ENCODE measurements around the gene RUVBL2. TPM values are rescaled to one million over a fixed set of nuclear protein-coding genes. Genes with fewer than 3 reads are reported as not detected.
"Not testable (repeated sequence)": the region's sequence is repeated elsewhere in the genome, so short reads cannot be mapped to it uniquely, and the experiment has no call there.

Gene RUVBL2
- total RNA-seq, 1 experiment from 2014 or later, result 130 TPM

DNA sequence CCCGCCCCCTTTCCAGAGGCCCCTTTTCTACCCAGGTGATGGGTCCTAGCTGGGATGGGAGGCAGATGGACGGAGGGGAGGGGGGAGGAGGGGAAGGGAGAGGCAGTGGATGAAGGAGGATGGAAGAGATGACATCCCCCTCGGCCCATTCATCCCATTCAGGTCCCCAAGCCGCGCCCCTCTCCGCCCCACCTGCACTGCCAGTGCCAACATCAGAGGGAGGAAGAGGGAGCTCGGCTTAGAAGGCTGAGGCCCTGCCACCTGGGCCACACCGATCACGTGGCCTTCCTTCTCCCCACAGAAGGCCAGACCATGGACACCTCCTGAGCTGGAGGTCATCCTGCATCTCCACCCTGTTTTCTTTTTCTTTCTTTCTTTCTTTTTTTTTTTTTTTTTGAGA lies 35.0 kb downstream of the RUVBL2 start:
- H3K4me3 Mint-ChIP-seq; H3K79me2 ChIP-seq (ENCODE audit: insufficient read depth, low read length); H3K79me1 ChIP-seq (ENCODE audit: insufficient read depth, low read depth, low read length, poor library complexity, severe bottlenecking); H3K23ac ChIP-seq (ENCODE audit: insufficient read length, low read depth, low read length); H3K27ac Mint-ChIP-seq; H2BK5ac ChIP-seq (ENCODE audit: insufficient read length, low read length); H2AFZ ChIP-seq (ENCODE audit: low read length); H4K20me1 ChIP-seq (ENCODE audit: control insufficient read depth, insufficient read depth, insufficient read length); H2AK5ac ChIP-seq (ENCODE audit: insufficient read length, low read length); H3K9ac ChIP-seq (ENCODE audit: extremely low read depth, insufficient read length, low read length); DNase-seq; H3K36me3 Mint-ChIP-seq (ENCODE audit: insufficient read depth in 1 of 3, low read depth in 3 of 3); H3K4ac ChIP-seq (ENCODE audit: low read depth, low read length); H3K56ac ChIP-seq (ENCODE audit: insufficient read length, low read depth, low read length); H3K27me3 ChIP-seq (ENCODE audit: insufficient read depth, low read length); H3K4me1 Mint-ChIP-seq; H3K18ac ChIP-seq (ENCODE audit: insufficient read length, low read depth, low read length); H3K4me1 ChIP-seq (ENCODE audit: insufficient read depth, low read length); H3K4me2 ChIP-seq (ENCODE audit: insufficient read depth, insufficient read length, low read length); H3T11ph ChIP-seq (ENCODE audit: low read length); H3K27ac ChIP-seq (ENCODE audit: insufficient read length, low read depth, low read length); H3K23me2 ChIP-seq (ENCODE audit: insufficient read length, low read depth, low read length, poor library complexity, severe bottlenecking); H2BK120ac ChIP-seq (ENCODE audit: low read depth, low read length, poor library complexity, severe bottlenecking); H3K14ac ChIP-seq (ENCODE audit: insufficient read depth, low read length); H2BK20ac ChIP-seq (ENCODE audit: low read depth, low read length, poor library complexity, severe bottlenecking); H4K8ac ChIP-seq (replicated peaks; ENCODE audit: insufficient read length, low read depth, low read length); H2BK15ac ChIP-seq (ENCODE audit: low read depth, low read length); H3K9me3 ChIP-seq (ENCODE audit: control insufficient read depth, low read depth, low read length); H2BK12ac ChIP-seq (ENCODE audit: insufficient read length, low read depth, low read length); H4K5ac ChIP-seq (ENCODE audit: insufficient read length, low read depth, low read length); H4K91ac ChIP-seq (ENCODE audit: insufficient read length, low read depth, low read length); H3K9me3 Mint-ChIP-seq: not testable (repeated sequence)
- H3K27me3 Mint-ChIP-seq (ENCODE audit: low read depth), result peaks cover 30% of the 10 kb centered on the region
- WGBS (ENCODE audit: extremely low coverage, insufficient read length, low lambda C conversion rate), result no CpG with 5 or more reads among the region's 9 CpGs

DNA sequence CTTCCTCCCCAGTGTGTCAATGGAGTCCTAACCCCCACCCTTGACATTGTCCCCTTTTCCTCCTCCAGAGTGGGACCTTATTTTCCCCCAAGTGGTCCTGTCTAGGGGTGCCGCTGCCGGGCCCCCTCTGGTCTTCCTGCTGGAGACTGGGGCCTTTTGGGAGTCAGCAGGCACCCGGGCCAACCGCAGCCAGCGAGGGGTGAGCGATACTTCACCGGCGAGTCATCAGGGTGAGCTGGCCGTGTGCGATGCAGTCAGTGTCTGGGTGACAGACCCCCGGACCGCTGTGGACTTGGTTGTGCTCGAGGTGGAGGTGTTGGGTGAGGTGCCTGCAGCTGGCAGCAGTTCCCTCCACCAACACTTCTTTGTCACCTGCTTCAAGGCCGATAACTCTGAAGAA lies 36.1 kb downstream of the RUVBL2 start:
- not testable (repeated sequence) for H3K23me2 ChIP-seq (ENCODE audit: insufficient read length, low read depth, low read length, poor library complexity, severe bottlenecking); H2BK12ac ChIP-seq (ENCODE audit: insufficient read length, low read depth, low read length); H3K4me1 Mint-ChIP-seq; H2BK5ac ChIP-seq (ENCODE audit: insufficient read length, low read length); H3K9me3 Mint-ChIP-seq; H3K4me3 Mint-ChIP-seq; H3K9ac ChIP-seq (ENCODE audit: extremely low read depth, insufficient read length, low read length); H2AK5ac ChIP-seq (ENCODE audit: insufficient read length, low read length); DNase-seq; H3K14ac ChIP-seq (ENCODE audit: insufficient read depth, low read length); H3K79me1 ChIP-seq (ENCODE audit: insufficient read depth, low read depth, low read length, poor library complexity, severe bottlenecking); H3K36me3 Mint-ChIP-seq (ENCODE audit: insufficient read depth in 1 of 3, low read depth in 3 of 3); H3K4me1 ChIP-seq (ENCODE audit: insufficient read depth, low read length); H3K56ac ChIP-seq (ENCODE audit: insufficient read length, low read depth, low read length); H2AFZ ChIP-seq (ENCODE audit: low read length); H4K91ac ChIP-seq (ENCODE audit: insufficient read length, low read depth, low read length); H2BK120ac ChIP-seq (ENCODE audit: low read depth, low read length, poor library complexity, severe bottlenecking); H3K9me3 ChIP-seq (ENCODE audit: control insufficient read depth, low read depth, low read length); H4K20me1 ChIP-seq (ENCODE audit: control insufficient read depth, insufficient read depth, insufficient read length); H2BK20ac ChIP-seq (ENCODE audit: low read depth, low read length, poor library complexity, severe bottlenecking); H3K23ac ChIP-seq (ENCODE audit: insufficient read length, low read depth, low read length); H3K4me2 ChIP-seq (ENCODE audit: insufficient read depth, insufficient read length, low read length); H2BK15ac ChIP-seq (ENCODE audit: low read depth, low read length); H3K79me2 ChIP-seq (ENCODE audit: insufficient read depth, low read length); H3T11ph ChIP-seq (ENCODE audit: low read length); H4K8ac ChIP-seq (replicated peaks; ENCODE audit: insufficient read length, low read depth, low read length); H3K27ac ChIP-seq (ENCODE audit: insufficient read length, low read depth, low read length); H3K27ac Mint-ChIP-seq; H3K4ac ChIP-seq (ENCODE audit: low read depth, low read length); H4K5ac ChIP-seq (ENCODE audit: insufficient read length, low read depth, low read length); H3K27me3 ChIP-seq (ENCODE audit: insufficient read depth, low read length); H3K18ac ChIP-seq (ENCODE audit: insufficient read length, low read depth, low read length)
- no CpG with 5 or more reads among the region's 14 CpGs for WGBS (ENCODE audit: extremely low coverage, insufficient read length, low lambda C conversion rate)
- peaks cover 29% of the 10 kb centered on the region for H3K27me3 Mint-ChIP-seq (ENCODE audit: low read depth)

Data from H9 (cell line).